Keratinocyte (primary cell): ENCODE measurements around the gene BSPRY. TPM values are rescaled to one million over a fixed set of nuclear protein-coding genes. Genes with fewer than 3 reads are reported as not detected.

Source experiments
- DNase-seq: peaks from one replicate; pipeline ENCODE4 v3.0.0-alpha.2; 2011; ENCODE audit warnings: low read depth, missing footprints, low spot score
- FAIRE-seq: peaks from 2 replicates; lab custom pipeline; 2011; peaks lifted over from hg19 to GRCh38; lab: Jason Lieb, UNC
- H2AFZ ChIP-seq: 2 replicates; pipeline ENCODE4 v1.6.0; 2012; ENCODE audit warnings: low read length, control low read depth, inconsistent platforms; ENCODE audit not compliant: control insufficient read depth
- H3K27ac ChIP-seq: 2 replicates; pipeline ENCODE4 v1.5.1; 2011; ENCODE audit warnings: low read length; ENCODE audit not compliant: control insufficient read depth, insufficient read depth
- H3K27me3 ChIP-seq: 3 replicates; pipeline ENCODE4 v1.6.0; 2011; ENCODE audit warnings: low read length; ENCODE audit not compliant: control insufficient read depth, insufficient read depth; ENCODE audit errors: extremely low read depth
- H3K36me3 ChIP-seq, 2 experiments: 2 replicates in 1 of 2; 3 replicates in 1 of 2; pipeline ENCODE4 v1.5.1; 2011; ENCODE audit warnings: low read length in 2 of 2, mild to moderate bottlenecking in 1 of 2; ENCODE audit not compliant: control insufficient read depth in 2 of 2, insufficient read depth in 2 of 2; ENCODE audit errors: extremely low read depth in 1 of 2
- H3K4me1 ChIP-seq: 3 replicates; pipeline ENCODE4 v1.5.1; 2011; ENCODE audit warnings: low read length; ENCODE audit not compliant: control insufficient read depth, insufficient read depth; ENCODE audit errors: extremely low read depth
- H3K4me2 ChIP-seq: 3 replicates; pipeline ENCODE4 v1.6.0; 2011; ENCODE audit warnings: low read depth, low read length; ENCODE audit not compliant: control insufficient read depth, insufficient read depth; ENCODE audit errors: extremely low read depth
- H3K4me3 ChIP-seq, 3 experiments: fragments of 200-600 bp in 1 of 3; sonication (generic) in 1 of 3; 2 replicates in 2 of 3; 3 replicates in 1 of 3; pipeline ENCODE4 v1.5.1; 2011 to 2016; ENCODE audit warnings: low read length in 3 of 3, mild to moderate bottlenecking in 3 of 3, control low read depth in 2 of 3, inconsistent platforms in 1 of 3, low read depth in 1 of 3, mixed read lengths in 1 of 3, mixed run types in 1 of 3, moderate library complexity in 1 of 3; ENCODE audit not compliant: control insufficient read depth in 2 of 3, insufficient read depth in 2 of 3; ENCODE audit errors: extremely low read depth in 1 of 3
- H3K79me2 ChIP-seq: 2 replicates; pipeline ENCODE4 v1.6.0; 2012; ENCODE audit warnings: low read length; ENCODE audit not compliant: control insufficient read depth, insufficient read depth
- H3K9ac ChIP-seq: 3 replicates; pipeline ENCODE4 v1.6.0; 2011; ENCODE audit warnings: low read length; ENCODE audit not compliant: control insufficient read depth, insufficient read depth; ENCODE audit errors: extremely low read depth
- H3K9me1 ChIP-seq: 3 replicates; pipeline ENCODE4 v1.6.0; 2011; ENCODE audit warnings: low read length; ENCODE audit not compliant: control insufficient read depth, insufficient read depth; ENCODE audit errors: extremely low read depth
- H3K9me3 ChIP-seq: 2 replicates; pipeline ENCODE4 v1.5.1; 2012; ENCODE audit warnings: low read depth, low read length; ENCODE audit not compliant: control insufficient read depth
- H4K20me1 ChIP-seq: 3 replicates; pipeline ENCODE4 v1.6.0; 2011; ENCODE audit warnings: low read length; ENCODE audit not compliant: control insufficient read depth, insufficient read depth; ENCODE audit errors: extremely low read depth
- EZH2 ChIP-seq: IDR thresholded peaks from one replicate; pipeline ENCODE4 v1.6.1; 2012; ENCODE audit warnings: inconsistent platforms, mild to moderate bottlenecking, low read length, moderate library complexity
- dilution Hi-C: fragments of 300-500 bp; cut with MboI; formaldehyde crosslinking; loops from one replicate; pipeline ENCODE4 v1.7.0; 2020; ENCODE audit warnings: low sequenced_read_pairs; ENCODE audit not compliant: extremely low pct_ligation_motif_present
- polyA plus RNA-seq, 5 experiments: library from polyadenylated mRNA; depleted of rRNA in 3 of 5; stranded (reverse) in 3 of 5; stranded (forward) in 1 of 5; unstranded in 1 of 5; fragments of >200 nt; gene quantifications; 1 replicate in 1 of 5; 2 replicates in 3 of 5; 3 replicates in 1 of 5; pipeline versions ENCODE4 v1.2.1 to v1.2.3, GENCODE V29; 2011 to 2012; ENCODE audit warnings: missing spikeins in 2 of 5, low read depth in 1 of 5, low replicate concordance in 1 of 5
- TF ChIP-seq, protein P1 (sequence below), 3 experiments: IDR thresholded peaks in 1 of 3; conservative IDR thresholded peaks in 1 of 3; optimal IDR thresholded peaks in 1 of 3; 2 replicates in 2 of 3; 3 replicates in 1 of 3; pipeline versions ENCODE3 to v1.5.1; 2011; ENCODE audit warnings: low read length in 3 of 3, mild to moderate bottlenecking in 3 of 3, moderate library complexity in 2 of 3, control low read depth in 1 of 3, inconsistent platforms in 1 of 3; ENCODE audit not compliant: insufficient read depth in 2 of 3; ENCODE audit errors: extremely low read depth in 1 of 3

BSPRY gene
- polyA plus RNA-seq, 1 donor (not counting 4 experiments of a cell fraction or from before 2014, with no cell fraction given): 0.41 TPM

DNA sequence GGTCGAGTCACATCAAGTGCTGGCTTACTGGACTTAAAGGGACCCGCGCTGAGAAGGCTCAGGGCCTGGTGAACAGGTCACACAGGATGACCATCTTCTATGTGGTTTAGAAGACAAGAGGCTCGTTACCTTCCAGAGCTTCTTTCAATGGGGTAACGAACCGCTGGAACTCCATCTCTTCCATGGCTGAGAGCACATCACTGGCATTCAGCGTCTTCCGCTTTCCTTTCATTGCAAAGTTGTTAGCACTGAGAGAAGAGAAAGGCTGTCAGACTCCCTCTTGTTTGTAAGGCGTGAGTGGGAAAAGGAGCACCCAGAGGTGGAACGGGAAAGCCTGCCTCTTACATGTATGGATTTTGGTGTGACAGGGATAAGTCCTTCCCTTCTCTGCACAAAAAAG, 60.1 kb downstream of the BSPRY start:
- peaks cover 4 to 18% of the 10 kb centered on the region in 2 experiments for H3K36me3 ChIP-seq
- no peak for DNase-seq
- peak overlapping the region; percentile 92 for H2AFZ ChIP-seq
- H3K4me3 ChIP-seq: peak overlapping the region; percentile 74 to 98 (median 93)
- dilution Hi-C loops: loop anchor here (10.0 kb wide), 1 partner anchor 65 kb away; the partner anchor contains the start of genes BSPRY and WDR31
- TF ChIP-seq, protein P1, sequence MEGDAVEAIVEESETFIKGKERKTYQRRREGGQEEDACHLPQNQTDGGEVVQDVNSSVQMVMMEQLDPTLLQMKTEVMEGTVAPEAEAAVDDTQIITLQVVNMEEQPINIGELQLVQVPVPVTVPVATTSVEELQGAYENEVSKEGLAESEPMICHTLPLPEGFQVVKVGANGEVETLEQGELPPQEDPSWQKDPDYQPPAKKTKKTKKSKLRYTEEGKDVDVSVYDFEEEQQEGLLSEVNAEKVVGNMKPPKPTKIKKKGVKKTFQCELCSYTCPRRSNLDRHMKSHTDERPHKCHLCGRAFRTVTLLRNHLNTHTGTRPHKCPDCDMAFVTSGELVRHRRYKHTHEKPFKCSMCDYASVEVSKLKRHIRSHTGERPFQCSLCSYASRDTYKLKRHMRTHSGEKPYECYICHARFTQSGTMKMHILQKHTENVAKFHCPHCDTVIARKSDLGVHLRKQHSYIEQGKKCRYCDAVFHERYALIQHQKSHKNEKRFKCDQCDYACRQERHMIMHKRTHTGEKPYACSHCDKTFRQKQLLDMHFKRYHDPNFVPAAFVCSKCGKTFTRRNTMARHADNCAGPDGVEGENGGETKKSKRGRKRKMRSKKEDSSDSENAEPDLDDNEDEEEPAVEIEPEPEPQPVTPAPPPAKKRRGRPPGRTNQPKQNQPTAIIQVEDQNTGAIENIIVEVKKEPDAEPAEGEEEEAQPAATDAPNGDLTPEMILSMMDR (optimal IDR thresholded peaks at IDR 0.05 in 1 of 3, IDR thresholded peaks at IDR 0.05 in 1 of 3, conservative IDR thresholded peaks at IDR 0.05 in 1 of 3; ENCODE audit: extremely low read depth in 1 of 3, insufficient read depth in 2 of 3, low read length in 3 of 3): no peak
- no peak for TF ChIP-seq EZH2
- peaks cover 4% of the 10 kb centered on the region for H3K4me1 ChIP-seq
- H3K9ac ChIP-seq: peak overlapping the region; percentile 97
- H3K9me1 ChIP-seq: no peaks in the 10 kb centered on the region
- H3K27me3 ChIP-seq: no peaks in the 10 kb centered on the region
- peak overlapping the region; percentile 88 for H3K4me2 ChIP-seq
- no peaks in the 10 kb centered on the region for H4K20me1 ChIP-seq
- H3K27ac ChIP-seq: peak overlapping the region; percentile 99
- peaks cover 21% of the 10 kb centered on the region for H3K79me2 ChIP-seq
- no peak for FAIRE-seq
- no peaks in the 10 kb centered on the region for H3K9me3 ChIP-seq

DNA sequence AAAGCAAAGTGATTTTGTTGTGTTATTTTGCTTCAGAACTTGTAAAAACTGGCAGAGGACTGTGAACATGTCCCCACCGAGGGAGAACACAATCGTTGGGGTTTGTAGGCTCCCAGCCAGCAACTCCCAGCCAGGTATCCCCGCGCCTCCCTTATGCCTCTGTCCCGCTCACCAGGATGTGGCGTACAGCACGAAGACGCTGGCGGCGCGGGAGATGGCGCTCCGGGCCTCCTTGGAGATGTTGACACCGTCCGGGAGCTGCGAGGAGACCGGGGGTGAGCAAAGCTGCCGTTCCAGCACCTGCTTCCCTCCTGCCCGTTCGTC, 60.5 kb downstream of the BSPRY start:
- Histone ChIP-seq H3K27ac (peak overlapping the region; percentile 99), H2AFZ (peak overlapping the region; percentile 92), H3K27me3 (no peaks in the 10 kb centered on the region), H3K9me1 (no peaks in the 10 kb centered on the region), H3K9ac (peak overlapping the region; percentile 97), H4K20me1 (no peaks in the 10 kb centered on the region), H3K4me1 (peaks cover 4% of the 10 kb centered on the region), H3K9me3 (no peaks in the 10 kb centered on the region), H3K79me2 (peaks cover 21% of the 10 kb centered on the region), H3K4me2 (peak overlapping the region; percentile 88), H3K36me3 (peaks cover 4 to 18% of the 10 kb centered on the region in 2 experiments), H3K4me3 (peak overlapping the region; percentile 74 to 98 (median 93))
- DNase-seq (no peak), FAIRE-seq (no peak)
- no peak for TF ChIP-seq EZH2
- TF ChIP-seq, protein P1 (optimal IDR thresholded peaks at IDR 0.05 in 1 of 3, IDR thresholded peaks at IDR 0.05 in 1 of 3, conservative IDR thresholded peaks at IDR 0.05 in 1 of 3; ENCODE audit: extremely low read depth in 1 of 3, insufficient read depth in 2 of 3, low read length in 3 of 3): no peak
- dilution Hi-C loops: loop anchor here (10.0 kb wide), 1 partner anchor 65 kb away; the partner anchor contains the start of genes BSPRY and WDR31
